Hypothalamus (tissue), 51 donors: ENCODE data around the gene CCDC188.
A peak's percentile ranks its signal among the peaks of the same experiment; 100 is the strongest.

Experiments used
- DNase-seq, 51 donors: peaks; one replicate each; lab custom pipeline; 2025; lab: John Stamatoyannopoulos, UW

Gene CCDC188

DNA sequence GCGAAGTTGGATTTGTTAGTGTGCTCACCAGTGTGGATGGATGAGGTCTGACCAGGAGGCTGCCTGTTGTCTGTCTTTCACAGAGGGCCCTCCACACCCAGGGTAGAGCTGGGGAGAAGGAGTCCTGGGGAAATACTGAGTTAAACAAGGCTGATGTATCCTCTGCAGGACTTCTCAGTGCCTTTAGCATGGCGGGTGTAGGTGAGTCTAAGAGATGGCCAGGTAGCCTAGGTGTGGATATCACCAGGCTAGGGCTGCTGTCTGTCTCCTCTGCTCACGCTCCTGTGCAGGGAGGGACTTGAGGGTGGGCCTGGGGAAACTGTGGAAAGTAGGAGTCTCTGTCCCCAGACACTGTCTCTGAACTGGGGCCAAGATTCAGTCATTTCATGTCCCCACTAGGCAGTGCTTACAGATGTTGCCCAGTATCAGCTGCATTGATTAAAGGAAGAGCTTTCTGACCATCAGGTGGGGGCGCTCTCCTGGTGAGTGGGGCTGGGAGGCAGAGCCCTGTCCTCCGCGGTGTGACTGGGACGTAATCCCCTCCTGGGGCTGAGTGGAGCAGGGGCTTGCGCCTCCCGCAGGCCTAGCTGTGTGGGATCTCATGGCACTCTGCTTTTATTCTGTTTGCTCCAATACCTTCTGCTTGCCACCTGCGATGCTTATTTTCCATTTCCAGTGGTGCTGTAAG lies 35.5 kb upstream of the CCDC188 start:
- no peak for DNase-seq

DNA sequence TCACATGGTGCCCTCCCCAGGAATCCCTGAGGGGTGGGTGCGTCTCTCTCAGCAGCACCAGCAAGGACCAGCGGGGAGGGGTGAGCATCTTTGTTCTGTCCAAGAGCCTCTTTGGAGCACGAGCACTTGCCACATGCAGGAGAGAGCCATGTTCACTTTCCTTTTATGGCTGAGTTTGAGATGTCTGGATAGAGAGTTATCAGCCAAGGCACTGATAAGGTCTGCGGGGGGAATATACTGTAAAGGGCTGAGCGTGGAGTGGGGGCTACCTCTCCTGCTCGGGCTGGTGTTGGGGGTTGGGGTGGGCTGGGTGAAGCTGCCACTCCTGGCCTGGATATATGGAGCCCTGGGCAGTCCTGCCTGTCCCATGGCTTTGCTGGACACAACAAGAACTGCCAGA lies 34.9 kb upstream of the CCDC188 start:
- DNase-seq = no peak

DNA sequence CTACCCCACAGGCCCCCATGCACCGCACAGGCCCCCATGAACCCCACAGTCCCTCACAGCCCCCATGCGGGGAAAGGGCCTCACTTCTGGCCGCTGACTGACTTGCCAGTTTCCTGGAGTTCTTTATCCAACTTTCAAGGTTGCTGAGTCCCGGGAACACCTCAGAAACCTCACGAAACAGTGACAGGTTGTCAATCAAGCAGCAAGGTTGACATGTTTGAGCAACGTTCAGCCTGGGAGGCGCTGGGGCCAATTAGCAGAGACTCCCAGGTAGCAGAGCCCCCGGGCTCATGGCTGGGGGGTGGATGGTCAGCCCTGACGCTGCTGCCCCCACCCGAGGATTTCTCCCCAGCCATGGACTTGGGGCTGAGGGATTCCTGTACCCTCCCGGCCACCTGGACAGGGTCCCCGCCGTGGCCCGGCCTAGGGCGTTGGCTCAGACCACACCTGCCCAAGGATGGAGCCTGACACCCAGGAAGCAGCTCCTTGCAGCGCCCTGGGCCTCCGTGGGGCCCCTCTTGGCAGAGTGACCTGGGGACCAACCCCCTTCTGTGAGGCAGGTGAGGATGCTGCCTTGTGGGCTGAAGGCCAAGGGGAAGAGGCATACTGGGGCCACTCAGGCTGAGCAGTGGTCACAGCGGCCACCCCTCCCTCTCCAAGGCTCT lies 33.8 kb upstream of the CCDC188 start:
- DNase-seq = no peak

DNA sequence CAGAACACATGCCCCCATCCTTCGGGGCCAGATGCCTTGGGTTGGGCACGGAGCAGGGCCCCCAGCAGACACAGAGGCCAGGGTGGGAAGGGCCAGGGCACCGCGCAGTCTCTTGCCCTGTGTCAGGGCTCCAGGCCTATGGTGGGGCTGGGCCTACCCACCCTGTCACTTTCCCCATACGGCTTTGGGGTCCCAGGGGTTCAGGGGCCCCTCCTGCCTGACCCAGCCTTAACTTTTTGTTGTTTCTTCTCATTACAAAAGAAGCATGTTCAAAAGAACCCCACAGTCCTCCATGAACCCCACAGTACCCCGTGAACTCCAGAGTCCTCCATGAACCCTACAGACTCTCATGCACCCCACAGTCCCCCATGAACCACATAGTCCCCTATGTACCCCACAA lies 33.0 kb upstream of the CCDC188 start:
- no peak for DNase-seq

DNA sequence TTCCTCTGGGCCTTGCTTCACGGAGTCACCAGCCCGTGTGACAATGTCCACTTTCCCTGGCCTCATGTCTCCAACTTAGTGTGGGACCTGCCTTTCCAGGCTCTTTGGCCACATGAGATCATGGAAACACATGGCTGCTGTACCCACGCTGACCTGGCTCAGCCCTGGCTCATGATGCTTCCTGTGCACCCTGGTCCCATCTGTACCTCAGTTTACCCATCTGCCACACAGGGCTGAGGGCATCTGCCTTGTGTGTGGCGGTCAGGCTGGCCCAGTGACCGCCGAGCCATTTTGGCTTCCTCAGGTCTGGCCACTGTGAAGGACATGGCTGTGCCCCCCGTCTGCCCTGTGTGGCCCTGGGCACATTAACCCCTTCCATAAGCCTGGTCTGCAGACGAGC lies 32.2 kb upstream of the CCDC188 start:
- no peak for DNase-seq

DNA sequence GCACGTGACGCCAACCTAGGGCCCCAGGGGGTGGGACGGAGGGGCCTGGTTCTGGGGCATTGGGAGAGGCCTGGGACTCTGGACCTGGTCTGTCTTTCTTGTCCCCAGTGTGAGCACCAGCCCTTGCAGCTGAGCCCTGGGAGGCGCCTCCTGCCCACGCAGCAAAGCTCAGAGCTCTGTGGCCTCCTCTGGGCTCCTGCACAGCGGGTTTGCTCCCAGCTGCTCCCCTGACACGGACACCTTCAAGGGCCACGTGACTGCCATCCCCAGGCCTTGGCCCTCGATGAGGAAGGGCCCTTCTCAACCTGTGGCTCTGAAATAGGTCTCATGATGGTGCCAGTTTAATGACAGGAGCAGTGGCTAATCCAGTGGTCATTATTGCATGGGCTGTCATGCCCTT lies 31.5 kb upstream of the CCDC188 start:
- DNase-seq = no peak

DNA sequence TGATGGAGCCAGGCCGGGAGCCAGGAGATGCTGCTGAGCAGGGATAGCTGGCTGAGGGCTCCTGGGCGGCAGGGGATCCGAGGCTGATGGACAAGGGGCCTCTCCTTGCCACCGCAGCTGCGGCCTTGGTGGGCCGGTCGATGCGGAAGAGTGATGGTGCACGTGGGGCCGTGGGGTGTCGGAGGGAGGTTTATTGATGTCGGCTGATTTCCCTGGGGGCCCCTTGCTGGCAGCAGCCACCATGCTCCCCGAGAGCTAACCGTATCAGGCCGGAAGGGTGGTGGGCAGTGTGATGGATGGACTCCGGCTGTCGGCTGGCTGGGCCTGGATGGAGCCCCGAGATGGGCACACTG lies 31.0 kb upstream of the CCDC188 start:
- DNase-seq = no peak

DNA sequence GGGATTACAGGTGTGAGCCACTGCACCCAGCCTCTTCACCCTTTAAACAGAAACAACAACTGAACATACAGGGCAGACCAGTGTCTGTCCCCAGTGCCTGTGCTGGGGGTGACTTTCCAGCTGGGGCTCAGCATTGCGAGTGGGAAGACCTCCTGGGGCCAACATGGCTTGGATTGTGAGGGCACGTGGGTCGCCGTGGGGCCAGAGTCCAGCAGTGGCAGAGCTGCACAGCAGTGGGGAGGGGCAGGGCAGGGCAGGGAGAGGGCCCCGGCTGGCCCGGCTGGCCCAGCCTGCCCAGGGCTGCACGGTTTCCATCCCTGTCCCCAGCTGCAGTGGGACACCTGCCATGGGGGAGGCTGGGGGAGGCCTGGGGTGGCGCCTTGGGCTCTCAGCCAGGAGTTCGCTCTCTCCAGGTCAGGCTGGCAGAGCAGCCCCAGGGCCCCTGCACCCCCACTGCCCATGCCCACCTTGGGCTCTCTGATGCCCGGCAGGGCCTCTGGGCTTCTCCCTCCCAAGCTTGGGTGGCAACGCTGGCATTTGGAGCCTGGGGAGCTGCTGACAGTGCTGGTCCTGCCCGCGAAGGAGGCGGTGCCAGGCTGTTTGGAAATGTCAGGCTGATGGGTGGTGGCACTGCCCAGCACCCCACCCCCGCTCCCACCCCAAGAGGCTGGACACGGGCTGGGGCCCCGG lies 30.5 kb upstream of the CCDC188 start:
- DNase-seq = no peak

DNA sequence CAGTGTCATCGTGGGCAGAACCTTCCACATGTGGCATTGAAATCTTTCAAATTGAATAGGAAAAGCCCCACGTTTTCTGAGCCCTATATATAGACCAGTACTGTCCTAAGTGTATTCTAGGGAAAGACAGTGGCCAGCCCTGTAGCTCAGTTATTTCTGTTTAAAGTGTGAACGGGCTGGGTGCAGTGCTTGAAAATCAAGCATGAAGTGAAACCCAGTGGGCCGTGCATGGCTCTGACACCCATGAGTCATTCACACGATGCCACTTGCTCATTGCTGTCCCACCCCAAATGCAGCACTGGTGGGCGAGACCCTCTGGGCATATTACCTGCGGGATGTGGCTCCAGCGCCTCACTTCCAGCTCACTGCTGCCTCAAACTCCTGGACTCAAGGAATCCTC lies 29.8 kb upstream of the CCDC188 start:
- peak in 1 of 51 donors; percentile 11 for DNase-seq

DNA sequence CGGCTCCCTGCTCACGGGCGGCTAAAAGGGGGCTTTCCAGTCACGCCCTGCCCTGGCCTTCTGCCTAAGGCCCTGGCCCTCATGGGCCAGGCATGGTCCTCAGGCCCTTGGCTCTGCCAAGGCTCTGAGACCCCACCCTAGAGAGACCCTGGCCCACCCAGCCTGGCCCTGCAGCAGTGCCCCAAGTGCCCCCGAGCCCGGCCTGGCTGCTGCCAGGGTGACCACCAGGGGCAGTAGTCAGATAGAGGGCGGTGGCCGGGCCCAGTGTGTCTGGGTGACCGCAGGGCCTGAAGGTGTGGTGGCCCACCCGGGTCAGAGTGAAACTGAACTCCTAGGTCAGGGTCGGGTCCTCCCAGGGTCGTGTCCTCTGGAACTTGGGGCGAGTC lies 29.4 kb upstream of the CCDC188 start:
- DNase-seq = no peak

DNA sequence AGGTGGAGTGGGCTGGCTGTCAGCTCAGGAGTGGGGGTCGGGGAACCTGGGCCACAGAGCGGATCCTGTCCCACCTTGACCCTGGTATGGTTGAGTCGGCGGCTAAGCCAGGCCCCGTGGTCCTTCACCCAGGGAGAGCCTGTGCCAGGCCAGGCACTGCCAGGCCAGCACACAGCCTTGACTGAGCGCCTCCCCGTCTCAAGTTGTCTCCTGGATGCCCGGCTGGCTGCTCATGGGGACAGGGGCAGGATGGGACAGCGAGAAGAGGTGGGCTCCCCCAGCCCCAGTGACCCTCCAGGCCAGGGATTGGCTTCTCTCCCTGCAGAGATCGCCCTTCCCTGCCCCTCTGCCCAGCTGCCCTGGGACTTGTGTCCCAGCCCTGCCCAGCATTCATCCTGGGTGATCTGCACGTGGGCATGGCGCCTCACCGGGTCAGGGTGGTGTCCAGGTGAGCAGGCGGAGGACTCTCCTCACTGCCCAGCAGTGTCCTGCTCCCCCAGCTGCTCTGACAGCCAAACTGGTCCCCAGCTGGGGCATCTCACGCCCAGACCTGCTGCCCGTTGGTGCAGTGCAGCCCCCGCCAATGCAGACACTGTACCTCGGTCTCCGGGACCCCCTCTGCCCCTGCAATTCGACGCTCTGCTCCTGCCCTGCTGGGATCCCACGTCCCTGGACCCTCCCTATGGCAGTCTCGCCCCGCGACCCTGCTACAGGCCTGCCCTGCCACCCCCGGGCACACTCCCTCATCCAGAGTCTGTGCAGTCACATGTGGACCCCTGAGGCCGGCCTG lies 28.8 kb upstream of the CCDC188 start:
- DNase-seq = no peak

DNA sequence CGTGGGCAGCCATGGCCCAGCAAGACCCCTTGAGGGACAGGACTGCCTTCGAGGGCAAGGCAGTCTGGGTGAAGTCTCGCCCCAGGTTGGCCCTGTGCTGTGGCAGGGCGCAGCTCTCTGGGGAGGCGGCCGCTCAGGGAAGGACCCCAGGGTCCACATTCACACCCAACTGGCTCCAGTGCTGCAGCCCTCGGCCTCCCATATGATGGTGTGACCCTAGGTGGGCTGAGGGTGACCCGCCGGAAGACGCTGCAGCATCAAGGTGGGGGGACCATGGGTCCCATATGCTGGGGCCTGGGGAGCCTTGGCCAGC lies 28.0 kb upstream of the CCDC188 start:
- no peak for DNase-seq

DNA sequence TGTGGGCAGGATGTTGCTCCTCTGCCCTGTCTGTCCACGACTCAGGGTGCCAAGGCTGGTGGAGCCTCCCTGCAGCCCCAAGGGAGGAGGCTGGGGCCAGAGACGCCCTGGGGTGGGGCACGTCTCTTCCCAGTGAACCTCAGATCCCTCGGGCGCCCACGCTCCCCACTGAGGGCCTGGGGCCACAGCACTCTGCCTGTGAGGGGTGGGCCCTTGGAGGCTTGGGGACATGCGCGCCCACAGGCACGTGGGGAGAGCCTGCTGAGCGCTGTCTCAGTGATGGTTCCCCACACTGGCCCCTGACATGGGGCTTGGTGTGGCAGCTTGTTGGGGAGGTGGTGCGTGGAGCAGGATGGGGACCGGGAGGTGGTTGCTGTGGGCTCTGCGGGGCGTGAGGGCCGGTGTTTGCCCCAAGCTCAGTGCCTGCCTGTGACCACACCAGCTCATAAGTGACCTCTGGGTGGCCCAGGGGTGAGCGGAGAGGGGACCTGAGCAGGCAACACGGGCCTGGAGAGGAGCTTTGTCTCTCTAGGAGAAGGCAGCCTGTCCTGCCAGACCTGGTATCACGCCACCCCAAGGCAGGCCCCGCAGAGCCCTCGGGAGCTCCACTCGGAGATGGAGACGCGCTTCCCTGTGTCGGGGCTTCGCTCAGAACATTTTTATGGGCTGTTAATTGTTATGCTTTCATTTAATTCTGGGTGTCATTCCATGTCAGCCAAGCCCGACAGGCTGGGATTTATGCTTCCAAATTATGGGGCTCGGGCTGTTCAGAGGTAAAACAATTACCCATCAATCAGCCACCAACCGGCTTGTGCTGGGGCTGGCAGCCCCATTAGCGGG lies 27.4 kb upstream of the CCDC188 start:
- no peak for DNase-seq

DNA sequence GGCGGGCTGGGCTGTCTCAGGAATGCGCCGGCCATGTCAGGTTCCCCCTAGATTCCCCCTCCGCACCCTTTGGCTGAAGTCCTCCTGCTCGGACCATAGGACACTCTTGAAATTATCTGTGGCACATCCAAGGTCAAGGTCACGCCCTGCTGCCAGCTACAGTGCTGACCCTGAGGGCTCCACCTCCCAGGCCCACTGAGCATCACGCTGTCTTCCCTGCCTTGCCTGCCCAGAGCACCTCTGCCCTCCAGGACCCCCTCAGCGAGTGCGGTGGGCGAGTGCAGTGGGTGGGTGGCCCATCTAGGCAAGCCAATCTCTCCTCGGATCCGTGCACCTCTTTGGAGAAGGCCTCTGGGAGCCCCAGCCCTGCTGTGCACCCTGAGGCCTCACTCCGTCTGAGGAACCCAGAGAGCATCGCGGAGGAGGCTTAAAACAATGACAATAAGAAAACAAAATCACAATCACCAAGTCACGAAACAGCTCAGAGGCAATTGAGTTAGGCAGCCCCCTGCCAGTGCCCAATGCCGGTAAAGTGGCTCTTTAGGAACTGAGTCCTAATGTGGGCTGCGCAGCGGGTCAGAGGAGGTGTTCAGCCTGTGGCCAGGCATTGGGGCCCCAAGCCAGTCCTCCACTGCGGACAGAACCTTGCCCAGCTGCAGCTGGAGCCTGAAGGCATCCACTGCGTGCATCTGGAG lies 26.5 kb upstream of the CCDC188 start:
- no peak for DNase-seq

DNA sequence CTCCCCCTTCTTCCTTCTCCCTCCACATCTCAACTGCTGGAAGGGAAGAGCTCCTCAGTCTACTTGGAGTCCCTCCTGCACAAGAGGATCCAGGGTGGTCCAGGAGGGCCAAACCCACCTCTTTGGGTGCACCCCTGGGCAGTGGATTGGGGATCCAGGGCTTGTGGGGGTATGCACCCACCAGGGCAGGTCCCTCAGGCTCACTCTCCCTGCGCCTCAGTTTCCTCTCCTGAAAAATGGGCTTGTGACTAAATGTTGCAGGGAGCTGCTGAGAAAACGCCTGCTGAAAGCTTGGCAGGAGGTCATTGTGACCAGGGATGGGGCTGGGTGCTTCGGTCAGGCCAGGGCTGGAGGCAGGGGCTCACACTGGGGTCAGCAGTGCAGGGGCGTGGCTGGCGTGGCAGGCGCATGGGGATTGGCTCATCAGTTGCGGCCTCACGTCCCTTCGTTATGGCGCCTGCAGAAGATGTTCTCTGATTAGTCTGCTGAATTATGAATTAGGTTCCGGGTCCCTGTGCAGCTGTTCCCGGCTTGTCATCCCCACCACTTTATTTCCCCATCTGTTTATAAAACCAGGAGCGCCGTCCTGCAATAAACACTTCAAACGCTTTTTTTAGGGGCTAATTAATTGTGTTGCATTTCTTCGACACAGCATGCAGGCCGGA lies 25.7 kb upstream of the CCDC188 start:
- no peak for DNase-seq

DNA sequence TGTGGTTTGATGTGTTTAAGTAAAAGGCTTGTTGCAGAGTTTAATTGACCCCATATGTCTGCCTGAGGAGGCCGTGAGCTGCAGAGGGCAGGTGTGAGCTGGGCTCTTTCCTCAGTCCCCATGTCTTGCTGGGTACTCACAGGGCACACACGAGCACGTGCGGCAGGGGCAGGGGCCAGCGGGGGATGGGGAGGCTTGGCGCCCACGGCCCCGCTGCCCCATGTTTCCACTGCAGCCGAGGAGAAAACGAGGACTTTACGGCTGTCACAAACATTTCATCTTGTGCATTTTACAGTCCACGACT lies 24.7 kb upstream of the CCDC188 start:
- no peak for DNase-seq

DNA sequence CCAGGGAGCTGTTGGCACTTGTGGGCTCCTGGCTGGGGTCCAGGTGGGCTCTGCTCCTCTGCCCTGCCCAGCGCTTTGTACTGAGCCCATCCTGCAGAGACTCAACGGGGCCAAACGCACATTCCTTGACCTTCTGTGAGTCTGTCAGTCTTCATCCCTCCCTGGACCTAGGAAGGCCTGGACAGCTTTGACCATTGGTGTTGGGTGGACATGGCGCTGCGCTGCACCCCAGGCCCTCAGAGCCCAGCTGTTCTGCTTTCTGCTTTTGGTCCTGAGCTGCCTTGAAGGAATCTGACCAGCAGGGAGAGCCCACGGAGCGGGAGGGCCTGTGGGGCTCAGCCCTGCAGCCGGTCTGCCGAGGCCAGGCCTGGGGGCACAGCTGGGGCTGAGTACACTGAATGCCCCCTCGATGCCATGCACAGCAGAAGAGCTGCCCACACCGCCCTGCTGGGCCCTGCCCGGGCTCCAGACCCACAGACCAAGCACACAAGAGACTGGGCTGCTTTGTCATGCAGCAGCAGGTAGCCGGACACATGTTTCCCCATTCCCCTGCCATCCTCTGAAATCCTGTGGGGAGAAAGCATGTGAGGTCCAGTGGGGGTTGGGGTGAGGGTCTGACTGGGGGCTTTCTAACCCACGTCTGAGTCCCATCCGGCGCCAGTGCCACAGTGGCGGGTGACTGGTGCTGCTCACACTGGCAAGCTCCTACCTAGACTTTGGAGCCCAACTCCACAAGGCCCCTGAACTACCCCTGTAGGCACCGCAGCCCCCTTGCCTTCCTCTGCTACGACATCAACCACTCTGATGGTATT lies 24.1 kb upstream of the CCDC188 start:
- DNase-seq = no peak

DNA sequence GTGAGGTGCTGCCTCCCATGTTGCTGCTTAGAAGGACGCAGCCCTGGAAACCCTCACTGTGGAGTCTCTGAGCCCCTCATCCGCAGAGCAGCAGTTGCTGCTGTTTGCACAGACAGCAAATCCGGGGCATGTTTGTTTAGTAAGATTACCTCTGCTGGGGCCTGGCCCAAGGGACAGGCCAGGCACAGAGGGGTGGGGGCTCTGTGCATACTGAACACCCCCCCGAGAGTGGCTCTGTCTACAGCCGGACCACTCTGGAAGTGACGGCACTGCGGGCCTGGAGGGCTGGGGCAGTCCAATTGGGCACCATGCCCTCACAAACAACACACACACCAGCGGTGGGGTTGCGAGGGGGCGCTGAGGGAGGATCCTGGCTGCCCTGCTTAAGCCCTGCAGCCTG lies 22.9 kb upstream of the CCDC188 start:
- DNase-seq = no peak

DNA sequence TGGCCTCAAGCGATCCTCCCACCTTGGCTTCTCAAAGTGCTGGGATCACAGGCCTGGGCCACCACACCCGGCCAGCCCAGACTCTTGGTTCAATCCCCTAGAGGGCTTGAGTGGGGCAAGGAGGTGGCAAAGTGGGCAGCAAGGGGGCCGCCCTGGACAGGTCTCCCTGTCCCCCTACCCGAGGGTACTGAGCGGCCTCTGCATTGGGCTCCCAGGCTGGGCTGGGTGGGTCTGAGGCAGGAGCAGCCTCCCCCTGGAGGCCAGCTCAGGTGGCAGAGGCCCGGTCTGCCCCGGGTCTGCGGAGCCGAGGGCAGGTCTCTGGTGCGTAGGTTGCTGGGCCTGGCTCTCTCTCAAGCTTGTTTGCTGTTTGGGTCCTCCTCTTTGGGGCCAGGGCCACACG lies 22.4 kb upstream of the CCDC188 start:
- no peak for DNase-seq
